GM12873 (cell line): ENCODE results near the gene CHSY1.

Experiments used
- TF ChIP-seq, protein P1 (sequence below): IDR thresholded peaks from 2 replicates; pipeline ENCODE4 v1.5.1; 2012; ENCODE audit warnings: low read depth, mild to moderate bottlenecking, moderate library complexity, low read length, control low read depth; ENCODE audit not compliant: insufficient read depth; ENCODE audit errors: missing control alignments

Gene CHSY1, protein sequence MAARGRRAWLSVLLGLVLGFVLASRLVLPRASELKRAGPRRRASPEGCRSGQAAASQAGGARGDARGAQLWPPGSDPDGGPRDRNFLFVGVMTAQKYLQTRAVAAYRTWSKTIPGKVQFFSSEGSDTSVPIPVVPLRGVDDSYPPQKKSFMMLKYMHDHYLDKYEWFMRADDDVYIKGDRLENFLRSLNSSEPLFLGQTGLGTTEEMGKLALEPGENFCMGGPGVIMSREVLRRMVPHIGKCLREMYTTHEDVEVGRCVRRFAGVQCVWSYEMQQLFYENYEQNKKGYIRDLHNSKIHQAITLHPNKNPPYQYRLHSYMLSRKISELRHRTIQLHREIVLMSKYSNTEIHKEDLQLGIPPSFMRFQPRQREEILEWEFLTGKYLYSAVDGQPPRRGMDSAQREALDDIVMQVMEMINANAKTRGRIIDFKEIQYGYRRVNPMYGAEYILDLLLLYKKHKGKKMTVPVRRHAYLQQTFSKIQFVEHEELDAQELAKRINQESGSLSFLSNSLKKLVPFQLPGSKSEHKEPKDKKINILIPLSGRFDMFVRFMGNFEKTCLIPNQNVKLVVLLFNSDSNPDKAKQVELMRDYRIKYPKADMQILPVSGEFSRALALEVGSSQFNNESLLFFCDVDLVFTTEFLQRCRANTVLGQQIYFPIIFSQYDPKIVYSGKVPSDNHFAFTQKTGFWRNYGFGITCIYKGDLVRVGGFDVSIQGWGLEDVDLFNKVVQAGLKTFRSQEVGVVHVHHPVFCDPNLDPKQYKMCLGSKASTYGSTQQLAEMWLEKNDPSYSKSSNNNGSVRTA

DNA sequence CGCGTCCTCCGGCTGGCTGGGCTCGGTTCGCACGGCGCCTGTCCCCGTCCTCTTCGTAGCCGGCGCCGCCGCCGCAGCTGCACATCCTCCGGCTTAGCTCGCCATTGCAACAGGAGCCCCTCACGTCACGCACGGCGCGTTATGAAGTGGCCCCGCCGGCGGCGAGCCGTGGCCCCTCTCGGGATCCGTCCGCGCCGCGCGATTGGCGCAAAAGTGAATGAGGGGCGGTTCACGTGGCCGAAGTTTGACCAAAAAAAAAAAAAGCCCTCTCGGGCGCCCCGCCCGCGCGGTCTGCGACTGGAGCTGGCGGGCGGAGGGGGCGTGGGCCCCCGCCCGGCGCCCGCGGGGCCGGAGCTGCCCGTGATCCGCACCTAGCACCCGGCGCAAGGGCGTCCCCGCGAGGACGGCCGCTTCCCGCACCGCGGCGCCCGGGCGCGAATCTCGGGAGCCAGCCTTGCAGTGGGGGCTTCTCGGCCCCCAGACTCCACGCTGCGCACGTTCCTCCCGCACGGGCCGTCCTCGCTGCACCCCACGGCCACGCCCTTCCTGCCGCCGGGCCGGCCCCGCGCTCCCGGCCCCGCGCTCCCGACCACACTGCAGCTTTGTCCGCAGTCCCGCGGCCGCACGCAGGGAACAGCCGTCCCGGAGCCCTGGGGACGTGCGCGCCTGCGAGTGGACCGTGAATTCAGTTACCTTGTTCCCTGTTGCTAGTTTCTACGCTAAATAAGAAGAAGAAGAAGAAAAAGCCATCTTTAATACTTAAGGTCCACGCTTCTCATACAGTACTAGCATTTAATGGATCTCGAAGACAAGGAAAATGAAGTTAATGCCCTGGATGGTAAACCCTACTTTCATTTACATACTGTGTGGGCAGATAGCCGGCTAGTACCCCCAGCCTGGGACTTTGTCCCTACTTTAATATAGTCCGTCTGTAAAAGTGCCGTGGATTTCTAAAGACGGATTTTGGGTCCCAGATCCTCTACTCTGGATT is at the start of gene CHSY1:
TSS of gene CHSY1 (minus strand) at position 219 of the 991 bp plus-strand sequence. CDS start 592 bp downstream, outside the sequence.
- TF ChIP-seq, protein P1, sequence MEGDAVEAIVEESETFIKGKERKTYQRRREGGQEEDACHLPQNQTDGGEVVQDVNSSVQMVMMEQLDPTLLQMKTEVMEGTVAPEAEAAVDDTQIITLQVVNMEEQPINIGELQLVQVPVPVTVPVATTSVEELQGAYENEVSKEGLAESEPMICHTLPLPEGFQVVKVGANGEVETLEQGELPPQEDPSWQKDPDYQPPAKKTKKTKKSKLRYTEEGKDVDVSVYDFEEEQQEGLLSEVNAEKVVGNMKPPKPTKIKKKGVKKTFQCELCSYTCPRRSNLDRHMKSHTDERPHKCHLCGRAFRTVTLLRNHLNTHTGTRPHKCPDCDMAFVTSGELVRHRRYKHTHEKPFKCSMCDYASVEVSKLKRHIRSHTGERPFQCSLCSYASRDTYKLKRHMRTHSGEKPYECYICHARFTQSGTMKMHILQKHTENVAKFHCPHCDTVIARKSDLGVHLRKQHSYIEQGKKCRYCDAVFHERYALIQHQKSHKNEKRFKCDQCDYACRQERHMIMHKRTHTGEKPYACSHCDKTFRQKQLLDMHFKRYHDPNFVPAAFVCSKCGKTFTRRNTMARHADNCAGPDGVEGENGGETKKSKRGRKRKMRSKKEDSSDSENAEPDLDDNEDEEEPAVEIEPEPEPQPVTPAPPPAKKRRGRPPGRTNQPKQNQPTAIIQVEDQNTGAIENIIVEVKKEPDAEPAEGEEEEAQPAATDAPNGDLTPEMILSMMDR = peak; percentile 24

DNA sequence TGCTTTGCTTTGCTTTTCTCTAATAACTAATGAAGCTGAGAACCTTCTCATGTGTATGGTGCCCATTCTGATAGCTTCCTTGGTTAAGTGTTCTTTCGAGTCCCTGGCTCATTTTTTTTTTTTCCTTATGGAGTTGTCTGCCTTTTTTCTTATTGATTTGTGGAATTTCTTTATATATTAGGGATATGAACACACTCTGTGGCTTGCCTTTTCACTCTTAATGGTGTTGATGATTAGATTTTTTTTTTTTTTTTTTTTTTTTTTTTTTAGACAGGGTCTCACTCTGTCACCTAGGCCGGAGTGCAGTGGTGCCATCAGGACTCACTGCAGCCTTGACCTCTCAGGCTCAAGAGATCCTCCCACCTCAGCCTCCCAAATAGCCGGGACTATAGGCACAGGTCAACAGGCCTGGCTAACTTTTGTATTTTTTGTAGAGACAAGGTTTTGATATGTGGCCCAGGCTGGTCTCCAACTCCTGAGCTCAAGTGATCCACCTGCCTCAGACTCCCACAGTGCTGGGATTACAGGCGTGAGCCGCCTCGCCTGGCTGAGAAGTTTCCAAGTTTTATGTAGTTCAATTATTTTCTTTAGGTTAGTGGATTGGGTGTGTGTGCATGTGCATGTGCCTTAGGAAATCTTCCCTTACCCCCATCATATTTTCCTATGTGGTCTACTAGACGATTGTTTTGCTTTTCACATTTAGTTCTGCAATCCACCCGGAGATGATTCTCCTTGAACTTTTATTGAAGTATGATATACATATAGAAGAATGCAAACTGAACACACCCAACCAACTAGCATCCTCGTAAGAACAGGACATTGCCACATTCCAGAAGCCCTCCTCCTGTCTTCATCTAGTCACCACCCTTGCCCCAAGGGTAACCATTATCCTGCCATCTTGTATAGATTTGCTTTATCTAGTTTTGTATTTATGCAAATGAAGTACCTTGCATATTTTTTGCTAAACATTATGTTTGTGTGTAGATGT is 44.9 kb upstream of the CHSY1 start:
- TF ChIP-seq, protein P1 = no peak

GRCh38 chr15:101295607-101296161 is 43.8 kb upstream of the CHSY1 start:
- TF ChIP-seq, protein P1 = no peak

DNA sequence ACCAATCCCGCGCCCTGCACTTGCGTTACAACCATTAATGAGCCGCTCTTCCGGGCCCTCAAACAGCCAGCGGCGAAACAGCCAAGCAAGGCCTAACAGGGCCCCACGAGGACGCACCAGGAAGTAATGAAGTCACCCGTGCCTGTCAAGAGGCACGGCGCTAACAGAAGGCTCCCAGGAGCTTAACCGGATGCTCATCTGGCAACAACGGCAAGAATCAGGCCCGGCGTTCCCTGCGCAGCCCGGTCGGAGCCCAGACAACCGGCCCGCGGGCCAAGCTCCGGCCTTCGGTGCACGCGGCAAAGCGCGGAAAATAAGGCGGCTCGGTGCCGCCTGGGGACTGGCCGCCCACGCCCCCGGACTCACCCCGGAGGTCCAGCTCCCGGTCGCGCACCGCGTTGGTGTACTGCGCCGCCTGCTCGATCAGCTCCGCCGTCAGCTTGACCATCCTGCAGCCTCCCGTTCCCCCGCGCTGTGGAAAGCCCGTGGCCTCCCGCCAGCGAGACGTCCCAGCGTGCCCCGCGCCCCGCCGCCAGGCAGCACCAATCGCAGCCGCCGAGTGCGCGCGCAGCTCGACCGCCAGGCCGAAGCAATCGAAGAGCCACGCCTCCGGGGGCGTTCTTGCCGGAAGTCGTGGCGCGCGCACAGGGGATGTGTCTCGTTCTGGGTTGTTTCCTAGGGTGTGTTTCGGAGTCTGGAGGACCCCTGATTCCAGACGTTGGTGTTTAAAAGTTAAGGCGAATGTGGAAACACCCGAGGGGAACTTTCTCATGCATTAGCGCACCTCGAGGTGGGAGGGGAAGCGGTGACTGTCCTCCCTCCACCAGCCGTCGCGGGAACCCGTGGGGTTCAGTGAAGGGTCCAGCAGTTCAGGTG is 43.1 kb upstream of the CHSY1 start, which contains the start of gene SNRPA1:
TSS of gene SNRPA1 (minus strand) at position 518 of the 876 bp plus-strand sequence. CDS start at position 448, 70 bp downstream.
- TF ChIP-seq, protein P1 = no peak

GRCh38 chr15:101293122-101293521 is 41.3 kb upstream of the CHSY1 start:
- TF ChIP-seq, protein P1 = no peak
